NB4 (cell line): Measurements from ENCODE around the gene U2AF2.

Source experiments
- DNase-seq: peaks from one replicate; pipeline ENCODE4 v3.0.0; 2010; ENCODE audit warnings: low read depth
- H3K4me3 ChIP-seq: one replicate; pipeline ENCODE4 v1.5.1; 2011; ENCODE audit warnings: mild to moderate bottlenecking, low read depth, low read length, moderate library complexity
- MYC ChIP-seq: IDR thresholded peaks from 2 replicates; pipeline ENCODE4 v1.6.1; 2011; ENCODE audit warnings: low read depth, low read length
- POLR2A ChIP-seq: IDR thresholded peaks from 2 replicates; pipeline ENCODE4 v1.6.1; 2011; ENCODE audit warnings: mild to moderate bottlenecking; ENCODE audit not compliant: insufficient read length; ENCODE audit errors: extremely low read depth
- TF ChIP-seq, protein P1 (sequence below): IDR thresholded peaks from 2 replicates; pipeline ENCODE4 v1.6.1; 2011; ENCODE audit warnings: low read depth, low read length
- TF ChIP-seq, protein P2 (sequence below): IDR thresholded peaks from one replicate; pipeline ENCODE4 v1.5.1; 2012; ENCODE audit warnings: low read depth, low read length

U2AF2 gene

DNA sequence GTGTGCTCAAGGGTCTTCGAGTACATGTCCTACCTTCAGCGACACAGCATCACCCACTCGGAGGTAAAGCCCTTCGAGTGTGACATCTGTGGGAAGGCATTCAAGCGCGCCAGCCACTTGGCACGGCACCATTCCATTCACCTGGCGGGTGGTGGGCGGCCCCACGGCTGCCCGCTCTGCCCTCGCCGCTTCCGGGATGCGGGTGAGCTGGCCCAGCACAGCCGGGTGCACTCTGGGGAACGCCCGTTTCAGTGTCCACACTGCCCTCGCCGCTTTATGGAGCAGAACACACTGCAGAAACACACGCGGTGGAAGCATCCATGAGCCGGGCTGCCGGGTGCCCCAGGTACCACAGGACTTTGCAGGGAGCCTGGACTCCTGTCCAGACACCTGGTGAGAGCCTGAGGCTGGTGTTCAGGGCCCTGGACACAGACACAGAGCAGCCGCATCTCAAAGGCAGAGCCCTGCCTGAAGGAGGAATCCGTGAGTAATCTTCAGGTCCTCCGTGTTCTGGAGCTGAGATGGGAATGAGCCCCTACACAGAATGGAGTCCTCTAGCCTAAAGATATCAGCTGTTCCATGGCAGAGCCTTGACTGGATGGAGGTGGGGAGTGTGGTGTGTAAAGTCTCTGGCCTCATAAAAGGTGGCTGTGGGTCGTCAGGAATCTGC, 9.9 kb upstream of the U2AF2 start:
- DNase-seq = no peak
- TF ChIP-seq MYC (no peak), POLR2A (no peak)
- TF ChIP-seq, protein P1, sequence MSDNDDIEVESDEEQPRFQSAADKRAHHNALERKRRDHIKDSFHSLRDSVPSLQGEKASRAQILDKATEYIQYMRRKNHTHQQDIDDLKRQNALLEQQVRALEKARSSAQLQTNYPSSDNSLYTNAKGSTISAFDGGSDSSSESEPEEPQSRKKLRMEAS = no peak
- TF ChIP-seq, protein P2, sequence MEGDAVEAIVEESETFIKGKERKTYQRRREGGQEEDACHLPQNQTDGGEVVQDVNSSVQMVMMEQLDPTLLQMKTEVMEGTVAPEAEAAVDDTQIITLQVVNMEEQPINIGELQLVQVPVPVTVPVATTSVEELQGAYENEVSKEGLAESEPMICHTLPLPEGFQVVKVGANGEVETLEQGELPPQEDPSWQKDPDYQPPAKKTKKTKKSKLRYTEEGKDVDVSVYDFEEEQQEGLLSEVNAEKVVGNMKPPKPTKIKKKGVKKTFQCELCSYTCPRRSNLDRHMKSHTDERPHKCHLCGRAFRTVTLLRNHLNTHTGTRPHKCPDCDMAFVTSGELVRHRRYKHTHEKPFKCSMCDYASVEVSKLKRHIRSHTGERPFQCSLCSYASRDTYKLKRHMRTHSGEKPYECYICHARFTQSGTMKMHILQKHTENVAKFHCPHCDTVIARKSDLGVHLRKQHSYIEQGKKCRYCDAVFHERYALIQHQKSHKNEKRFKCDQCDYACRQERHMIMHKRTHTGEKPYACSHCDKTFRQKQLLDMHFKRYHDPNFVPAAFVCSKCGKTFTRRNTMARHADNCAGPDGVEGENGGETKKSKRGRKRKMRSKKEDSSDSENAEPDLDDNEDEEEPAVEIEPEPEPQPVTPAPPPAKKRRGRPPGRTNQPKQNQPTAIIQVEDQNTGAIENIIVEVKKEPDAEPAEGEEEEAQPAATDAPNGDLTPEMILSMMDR = no peak
- peak overlapping the region; percentile 78 for H3K4me3 ChIP-seq

DNA sequence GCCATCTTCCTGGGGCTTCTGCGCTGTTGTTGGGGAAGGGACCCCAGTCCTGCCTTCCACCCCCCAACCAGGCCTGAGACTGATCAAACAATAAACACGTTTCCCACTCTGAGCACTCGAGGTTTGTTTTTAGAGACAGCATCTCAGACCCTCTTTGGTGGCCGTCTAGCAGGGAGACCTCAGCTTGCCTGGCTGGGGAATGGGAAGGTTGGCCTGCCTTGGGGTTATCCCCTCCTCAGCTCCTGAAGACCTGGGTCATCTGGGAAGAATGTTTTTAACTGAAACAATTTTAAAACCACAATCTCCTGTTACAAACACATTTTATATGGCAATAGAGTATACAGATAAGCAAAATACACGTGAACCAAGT, 9.3 kb upstream of the U2AF2 start:
- TF ChIP-seq, protein P1 = no peak
- no peak for TF ChIP-seq POLR2A
- no peak overlapping the region for H3K4me3 ChIP-seq
- DNase-seq = no peak

DNA sequence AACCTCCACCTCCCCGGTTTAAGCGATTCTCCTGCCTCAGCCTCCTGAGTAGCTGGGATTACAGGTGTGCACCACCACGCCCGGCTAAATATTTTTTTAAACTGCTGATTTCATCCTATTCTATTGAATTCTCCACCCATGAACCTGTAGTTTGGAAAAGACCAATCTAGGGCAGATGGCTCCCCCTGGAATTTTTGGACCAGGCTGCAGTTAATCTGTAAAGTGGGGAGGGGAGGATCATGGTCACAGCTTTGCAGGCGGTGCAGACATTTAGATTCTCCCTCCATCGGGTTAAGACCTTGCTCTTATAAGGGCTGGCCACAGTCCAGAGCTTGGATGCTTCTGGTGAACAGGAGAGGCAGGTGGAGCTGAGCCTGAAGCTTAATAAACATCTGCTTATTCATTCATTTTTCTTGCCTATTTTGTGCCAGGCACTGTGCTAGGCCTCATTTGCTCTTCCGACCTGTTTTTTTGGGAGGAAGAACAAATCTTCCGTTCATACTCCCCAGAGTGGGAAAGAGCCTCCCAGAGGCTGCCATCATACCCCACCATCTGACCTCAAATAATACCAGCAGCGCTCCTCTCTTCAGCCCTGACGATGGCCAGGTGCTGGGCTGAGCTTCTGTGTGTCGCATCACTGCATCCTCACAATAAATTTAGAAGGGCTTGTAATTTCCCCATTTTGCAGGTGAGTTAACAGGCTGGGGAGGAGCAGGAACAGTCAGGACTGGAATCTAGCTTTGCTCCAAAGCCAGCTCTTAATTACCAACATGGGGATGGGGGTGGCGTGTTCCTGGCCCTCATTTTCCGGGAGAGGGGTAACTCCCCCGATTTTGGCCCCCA, 7.7 kb upstream of the U2AF2 start:
- no peak for DNase-seq
- H3K4me3 ChIP-seq = peak overlapping the region; percentile 46
- TF ChIP-seq, protein P2 = no peak
- TF ChIP-seq, protein P1 = no peak
- TF ChIP-seq POLR2A (no peak), MYC (no peak)

DNA sequence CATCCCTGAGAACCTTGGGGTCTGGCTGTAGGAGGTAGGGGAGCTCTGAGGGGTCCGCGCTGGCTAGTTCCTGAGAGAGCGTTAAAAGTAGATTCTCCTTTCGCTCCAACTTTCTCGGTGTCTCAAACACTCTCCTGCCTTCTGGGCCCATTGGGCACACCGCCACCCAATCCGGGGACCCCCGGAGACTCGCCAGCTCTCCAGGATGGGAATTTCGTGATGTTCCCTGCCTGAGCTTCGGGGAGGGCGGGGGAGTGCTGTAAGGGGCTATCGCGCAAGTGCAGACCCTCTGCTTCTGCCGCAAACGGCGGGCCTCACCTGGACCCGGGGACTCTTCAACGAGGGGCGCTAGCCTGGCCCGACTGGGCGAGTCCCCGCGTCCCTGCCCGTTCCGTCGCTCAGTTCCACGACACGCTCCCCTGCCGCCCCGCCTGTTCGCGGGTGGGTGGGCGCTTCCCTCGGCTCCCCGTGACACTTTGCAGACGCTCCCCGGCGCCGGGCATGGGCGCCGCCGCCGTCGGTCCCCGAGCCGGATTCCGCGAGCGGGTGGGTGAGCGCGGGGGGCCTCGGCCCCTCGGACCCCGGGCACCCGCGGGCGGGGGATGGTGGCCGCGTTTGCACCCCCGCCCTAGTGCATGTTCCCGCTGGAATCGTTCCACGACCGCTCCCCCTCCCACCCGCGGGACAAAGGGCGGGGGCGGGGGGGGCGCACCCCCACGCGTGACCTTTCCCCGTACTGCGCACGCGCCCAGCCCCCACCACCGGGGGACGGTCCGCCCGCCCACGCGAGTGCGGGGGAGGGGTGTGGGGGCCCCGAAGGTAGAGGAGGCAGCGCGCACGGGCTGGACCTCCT, 6.9 kb upstream of the U2AF2 start, which contains the start of gene CCDC106:
Gene CCDC106, plus strand, starts transcription at position 481 of the 853 bp plus-strand sequence. CDS start 835 bp downstream, outside the sequence.
- DNase-seq = peak; percentile 65
- H3K4me3 ChIP-seq = peak within 1 kb of the TSS; percentile 46
- no peak for TF ChIP-seq MYC
- TF ChIP-seq, protein P2 = no peak
- TF ChIP-seq, protein P1 = no peak
- no peak for TF ChIP-seq POLR2A

DNA sequence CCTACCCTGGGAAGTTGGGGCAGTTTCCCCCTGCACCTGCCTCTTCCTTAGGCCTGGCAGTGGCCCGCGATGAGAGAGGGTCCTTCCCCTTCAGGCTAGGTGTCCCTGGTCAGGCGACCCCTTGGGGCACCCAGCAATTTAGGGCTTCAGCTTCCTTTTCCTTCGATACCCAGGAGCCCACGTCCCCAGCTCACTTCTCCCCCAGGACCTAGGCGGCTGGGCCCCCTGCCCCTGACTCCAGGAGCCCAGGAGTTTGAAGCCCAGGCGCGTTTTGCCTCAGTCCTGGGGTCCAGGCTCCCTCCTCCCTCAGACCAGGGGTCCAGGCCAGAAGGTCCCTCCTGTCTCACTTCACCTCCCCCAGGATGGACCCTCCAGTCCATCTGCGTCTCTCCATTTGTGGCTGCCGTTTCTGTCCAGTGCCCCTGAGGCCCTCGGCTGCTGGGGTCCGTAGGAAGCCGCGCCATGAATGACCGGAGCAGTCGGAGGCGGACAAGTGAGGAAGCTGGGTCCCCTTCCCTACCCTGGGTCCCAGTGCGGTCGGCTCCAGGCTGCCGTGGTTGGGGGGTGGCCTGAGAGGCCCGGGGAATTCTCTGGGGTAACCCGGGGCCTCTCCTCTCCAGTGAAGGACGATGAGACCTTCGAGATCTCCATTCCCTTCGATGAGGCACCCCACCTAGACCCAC, 6.1 kb upstream of the U2AF2 start:
- TF ChIP-seq, protein P1 = no peak
- TF ChIP-seq, protein P2 = no peak
- TF ChIP-seq MYC = no peak
- TF ChIP-seq POLR2A = no peak
- DNase-seq = no peak
- peak overlapping the region; percentile 46 for H3K4me3 ChIP-seq
